Naive thymus-derived CD8-positive, alpha-beta T cell (primary cell): ENCODE measurements around the gene SGO2. TPM values are rescaled to one million over a fixed set of nuclear protein-coding genes. Genes with fewer than 3 reads are reported as not detected.
"Not testable (repeated sequence)": the region's sequence is repeated elsewhere in the genome, so short reads cannot be mapped to it uniquely, and the experiment has no call there.

Source experiments
- ATAC-seq, 2 donors: fragments of 150-1000 bp; cut with Tn5 transposase in 1 of 2; sonication (Bioruptor Pico), chemical (Tn5 transposase) in 1 of 2; 1 replicate in 1 of 2; 2 replicates in 1 of 2; pipeline ENCODE4 v1.10.0; 2021; ENCODE audit warnings: mild to moderate bottlenecking in 2 of 2, moderate library complexity in 2 of 2
- POLR2A ChIA-PET: fragments of 350-600 bp; sonication (Branson Sonifier 250); formaldehyde crosslinking; loops from one replicate; lab custom pipeline; 2021; ENCODE audit warnings: antibody characterized with exemption; lab: Charles Lee
- DNase-seq, 10 donors: peaks; one replicate each; pipeline versions ENCODE4 v3.0.0 to v3.0.0-alpha.2; 2020 to 2022
- H3K27ac Mint-ChIP-seq, 10 donors: one replicate each; pipeline ENCODE4 v1.8.0; 2020 to 2022; ENCODE audit warnings: mild to moderate bottlenecking in 10 of 10, mixed read lengths in 10 of 10, moderate library complexity in 4 of 10, inconsistent platforms in 1 of 10
- H3K27me3 Mint-ChIP-seq, 5 donors: one replicate each; pipeline ENCODE4 v1.8.0; 2021 to 2022; ENCODE audit warnings: mixed read lengths in 5 of 5
- H3K36me3 Mint-ChIP-seq, 3 donors: one replicate each; pipeline ENCODE4 v1.8.0; 2020 to 2022; ENCODE audit warnings: mixed read lengths in 3 of 3, mild to moderate bottlenecking in 2 of 3, inconsistent platforms in 1 of 3
- H3K4me1 Mint-ChIP-seq, 4 donors: one replicate each; pipeline ENCODE4 v1.8.0; 2021 to 2022; ENCODE audit warnings: mixed read lengths in 4 of 4
- H3K4me3 Mint-ChIP-seq, 10 donors: one replicate each; pipeline ENCODE4 v1.8.0; 2020 to 2022; ENCODE audit warnings: mild to moderate bottlenecking in 10 of 10, mixed read lengths in 10 of 10, moderate library complexity in 6 of 10, inconsistent platforms in 1 of 10
- H3K9me3 Mint-ChIP-seq, 9 donors: one replicate each; pipeline ENCODE4 v1.8.0; 2020 to 2022; ENCODE audit warnings: mixed read lengths in 9 of 9, mild to moderate bottlenecking in 3 of 9, inconsistent platforms in 1 of 9, moderate library complexity in 1 of 9
- polyA plus RNA-seq, 3 donors: library from polyadenylated mRNA; unstranded; fragments of 300-500 nt; fragmentation: Illumina TruSeq; gene quantifications; one replicate each; pipeline ENCODE4 v1.2.3, GENCODE V29; 2021
- total RNA-seq, 8 experiments: library from RNA in 2 of 8; stranded (reverse) in 2 of 8; gene quantifications; one replicate each; pipeline ENCODE4 v1.2.3 and lab custom pipeline; 2021 to 2026

Gene SGO2
- total and polyA plus RNA-seq, 5 experiments from 2014 or later: 0.66 to 4.9 (median 2.4) TPM

DNA sequence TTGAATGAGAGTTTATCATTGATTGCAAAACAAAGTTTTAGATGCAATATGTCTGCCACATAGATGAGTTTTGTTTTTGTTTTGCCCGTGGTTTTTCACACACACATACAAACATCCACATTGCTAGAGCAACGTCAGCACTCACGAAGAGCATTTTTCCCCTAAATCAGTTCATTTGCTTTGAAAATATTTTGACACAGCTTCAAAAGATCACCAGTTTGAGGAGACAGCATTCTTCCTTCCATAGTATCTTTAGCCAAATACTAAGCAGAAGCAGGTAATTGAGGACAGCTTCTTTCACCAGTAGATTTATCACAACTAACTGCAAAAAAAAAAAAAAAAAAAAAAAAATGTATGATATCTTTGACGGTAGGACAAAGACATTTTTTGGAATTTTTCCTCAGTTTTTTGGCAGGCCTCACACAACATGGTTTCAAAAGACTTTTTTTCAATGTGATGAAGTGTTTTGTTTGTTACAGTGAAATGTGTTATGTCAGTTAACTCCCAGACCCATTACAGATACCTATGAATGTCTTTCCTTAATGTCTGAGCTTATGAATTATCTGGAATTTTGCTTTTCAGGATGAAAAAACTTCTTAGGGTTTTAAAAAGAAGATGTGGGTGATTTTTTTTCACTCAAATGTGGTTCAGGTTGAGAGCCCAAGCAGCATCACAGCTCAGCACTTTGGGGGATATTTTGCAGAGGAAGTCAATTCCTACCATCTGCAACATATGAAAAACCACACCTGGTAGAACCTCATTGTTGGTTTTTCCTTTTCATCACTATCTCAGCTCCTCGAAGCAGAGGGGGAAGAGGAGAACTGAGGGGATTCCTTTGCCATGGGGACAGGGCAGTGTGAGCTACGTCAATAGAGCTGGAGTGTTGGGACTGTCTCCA lies 91.4 kb downstream of the SGO2 start:
- peaks cover 5 to 16% (median 13%) of the 10 kb centered on the region in 4 donors for H3K4me1 Mint-ChIP-seq
- H3K27ac Mint-ChIP-seq: no peak overlapping the region
- peaks cover 0 to 4% (median under 1%) of the 10 kb centered on the region in 5 donors for H3K27me3 Mint-ChIP-seq
- H3K4me3 Mint-ChIP-seq: no peak overlapping the region
- H3K36me3 Mint-ChIP-seq: no peaks in the 10 kb centered on the region
- DNase-seq (no peak), ATAC-seq (peak in 1 of 2 donors; percentile 22)
- POLR2A ChIA-PET: no interaction called here
- H3K9me3 Mint-ChIP-seq: no peaks in the 10 kb centered on the region

DNA sequence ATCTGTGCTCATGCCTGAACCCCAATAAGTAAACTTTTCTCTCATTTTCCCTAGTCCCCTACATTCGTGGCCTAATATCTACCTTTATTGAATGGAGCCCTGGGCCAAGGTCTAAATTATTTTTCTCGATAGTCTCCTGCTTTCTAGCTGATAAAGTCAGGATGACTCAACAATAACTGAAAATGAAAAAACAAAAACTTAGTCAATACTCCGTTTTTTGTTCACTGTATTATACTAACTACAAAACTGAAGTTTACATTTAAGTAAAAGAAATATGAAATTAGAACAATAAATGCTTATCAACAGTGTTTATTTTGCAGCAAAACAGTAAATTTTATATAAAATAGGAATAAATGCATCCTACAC lies 92.0 kb downstream of the SGO2 start:
- Mint-ChIP-seq H3K27me3 (peaks cover 0 to 4% (median 0%) of the 10 kb centered on the region in 5 donors), H3K4me1 (peaks cover 5 to 16% (median 13%) of the 10 kb centered on the region in 4 donors), H3K4me3 (no peak overlapping the region), H3K27ac (no peak overlapping the region), H3K36me3 (no peaks in the 10 kb centered on the region), H3K9me3 (no peaks in the 10 kb centered on the region)
- no peak for DNase-seq
- POLR2A ChIA-PET: no interaction called here
- ATAC-seq: no peak

- POLR2A ChIA-PET: no interaction called here
- DNase-seq (no peak), ATAC-seq (no peak)
- Mint-ChIP-seq H3K9me3 (no peaks in the 10 kb centered on the region), H3K27ac (no peak overlapping the region), H3K4me3 (no peak overlapping the region), H3K36me3 (no peaks in the 10 kb centered on the region), H3K4me1 (peaks cover 5 to 16% (median 13%) of the 10 kb centered on the region in 4 donors), H3K27me3 (peaks cover 0 to 4% (median 0%) of the 10 kb centered on the region in 5 donors)
Observed at GRCh38 chr2:200618590-200619021, 92.6 kb downstream of the SGO2 start.

GRCh38 chr2:200619279-200619678 lies 93.3 kb downstream of the SGO2 start:
- POLR2A ChIA-PET: no interaction called here
- no peak for DNase-seq
- Mint-ChIP-seq H3K27ac (no peak overlapping the region), H3K9me3 (no peaks in the 10 kb centered on the region), H3K27me3 (peaks cover 0 to 4% (median 0%) of the 10 kb centered on the region in 5 donors), H3K4me1 (peaks cover 5 to 16% (median 13%) of the 10 kb centered on the region in 4 donors), H3K36me3 (no peaks in the 10 kb centered on the region), H3K4me3 (no peak overlapping the region)
- no peak for ATAC-seq

- H3K4me1 Mint-ChIP-seq: peaks cover 5 to 16% (median 13%) of the 10 kb centered on the region in 4 donors
- H3K27ac Mint-ChIP-seq: no peak overlapping the region
- POLR2A ChIA-PET: no interaction called here
- peaks cover 0 to under 1% (median 0%) of the 10 kb centered on the region in 5 donors for H3K27me3 Mint-ChIP-seq
- no peak overlapping the region for H3K4me3 Mint-ChIP-seq
- H3K9me3 Mint-ChIP-seq: no peaks in the 10 kb centered on the region
- DNase-seq (no peak), ATAC-seq (no peak)
- no peaks in the 10 kb centered on the region for H3K36me3 Mint-ChIP-seq
Observed at GRCh38 chr2:200620606-200621390, 94.8 kb downstream of the SGO2 start.

- no peaks in the 10 kb centered on the region for H3K9me3 Mint-ChIP-seq
- DNase-seq (no peak), ATAC-seq (no peak)
- POLR2A ChIA-PET: no interaction called here
- peaks cover 0 to 3% (median 0%) of the 10 kb centered on the region in 5 donors for H3K27me3 Mint-ChIP-seq
- no peak overlapping the region for H3K27ac Mint-ChIP-seq
- no peak overlapping the region for H3K4me3 Mint-ChIP-seq
- H3K36me3 Mint-ChIP-seq: no peaks in the 10 kb centered on the region
- H3K4me1 Mint-ChIP-seq: peaks cover 5 to 14% (median 11%) of the 10 kb centered on the region in 4 donors
Observed at GRCh38 chr2:200622106-200622505, 96.1 kb downstream of the SGO2 start.

- ATAC-seq: no peak
- Mint-ChIP-seq H3K27ac (no peak overlapping the region), H3K4me1 (peaks cover 0 to under 1% (median 0%) of the 10 kb centered on the region in 4 donors), H3K36me3 (no peaks in the 10 kb centered on the region), H3K27me3 (peaks cover 2 to 9% (median 4%) of the 10 kb centered on the region in 5 donors), H3K4me3 (no peak overlapping the region), H3K9me3 (no peaks in the 10 kb centered on the region)
- no peak for DNase-seq
- POLR2A ChIA-PET: no interaction called here
Observed at GRCh38 chr2:200624026-200624425, 98.0 kb downstream of the SGO2 start.

- H3K4me3 Mint-ChIP-seq: no peak overlapping the region
- ATAC-seq (no peak), DNase-seq (no peak)
- H3K9me3 Mint-ChIP-seq: no peaks in the 10 kb centered on the region
- POLR2A ChIA-PET: no interaction called here
- H3K27me3 Mint-ChIP-seq: peaks cover 2 to 14% (median 7%) of the 10 kb centered on the region in 5 donors
- no peak overlapping the region for H3K27ac Mint-ChIP-seq
- H3K36me3 Mint-ChIP-seq: no peaks in the 10 kb centered on the region
- H3K4me1 Mint-ChIP-seq: no peaks in the 10 kb centered on the region
Observed at GRCh38 chr2:200624658-200625057, 98.7 kb downstream of the SGO2 start.

DNA sequence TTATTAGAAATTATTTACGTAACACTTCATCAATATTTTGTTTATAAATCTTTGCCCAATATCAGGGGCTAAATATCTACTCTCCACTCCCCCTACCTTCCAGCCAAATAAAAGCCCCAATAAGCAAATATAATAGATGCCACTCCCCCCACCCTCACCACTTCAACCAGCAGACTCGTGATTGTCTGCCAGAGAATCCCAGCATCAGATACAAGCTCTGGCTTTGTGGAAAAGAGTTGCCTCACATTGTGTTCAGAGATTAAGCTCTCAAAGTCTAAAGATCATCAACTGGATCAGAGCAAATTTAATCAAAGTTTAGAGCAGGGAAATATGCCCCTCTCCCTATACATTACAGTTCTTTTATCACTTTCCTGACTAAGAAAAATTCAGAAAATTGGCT lies 99.3 kb downstream of the SGO2 start:
- H3K9me3 Mint-ChIP-seq: no peaks in the 10 kb centered on the region
- H3K27ac Mint-ChIP-seq: no peak overlapping the region
- no peaks in the 10 kb centered on the region for H3K36me3 Mint-ChIP-seq
- POLR2A ChIA-PET: no interaction called here
- H3K4me3 Mint-ChIP-seq: no peak overlapping the region
- H3K27me3 Mint-ChIP-seq: peaks cover 2 to 19% (median 9%) of the 10 kb centered on the region in 5 donors
- DNase-seq: no peak
- H3K4me1 Mint-ChIP-seq: no peaks in the 10 kb centered on the region
- ATAC-seq: no peak

GRCh38 chr2:200625958-200626363 lies 100.0 kb downstream of the SGO2 start:
- no peaks in the 10 kb centered on the region for H3K4me1 Mint-ChIP-seq
- DNase-seq (no peak), ATAC-seq (no peak)
- H3K9me3 Mint-ChIP-seq: no peaks in the 10 kb centered on the region
- H3K27ac Mint-ChIP-seq: no peak overlapping the region
- POLR2A ChIA-PET: no interaction called here
- H3K27me3 Mint-ChIP-seq: peaks cover 4 to 20% (median 10%) of the 10 kb centered on the region in 5 donors
- H3K4me3 Mint-ChIP-seq: no peak overlapping the region
- H3K36me3 Mint-ChIP-seq: no peaks in the 10 kb centered on the region

DNA sequence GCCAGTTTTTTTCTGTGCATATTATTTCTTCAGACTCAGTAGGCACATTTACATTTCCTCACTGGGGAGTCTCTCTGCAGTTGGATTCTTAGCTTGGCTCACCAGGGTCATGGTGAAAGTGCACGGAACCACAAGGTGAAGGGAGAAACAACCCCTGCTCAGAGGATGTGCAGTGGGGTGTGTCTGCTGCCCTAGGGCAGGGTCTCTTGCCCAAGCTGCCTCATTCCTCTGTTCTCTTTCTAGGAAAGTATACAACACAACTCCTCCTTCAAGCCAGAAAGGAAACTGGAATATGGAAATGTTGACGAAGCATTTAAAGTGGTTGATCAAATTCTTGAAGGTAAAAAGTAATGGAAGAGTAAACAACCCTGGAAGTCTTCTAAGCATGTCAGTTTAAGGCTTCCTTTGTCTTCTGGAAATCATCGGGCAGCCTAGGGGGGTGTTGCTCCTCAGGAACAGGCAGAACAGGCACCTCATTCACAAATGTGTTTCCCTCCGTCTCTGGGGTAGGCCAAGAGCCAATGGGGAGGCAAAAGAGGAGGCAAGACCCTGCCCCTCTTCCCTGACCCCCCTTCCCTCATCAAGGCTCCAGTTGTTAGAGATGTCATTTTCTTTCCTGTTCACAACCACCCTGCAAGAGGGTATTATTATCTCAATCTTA lies 101.2 kb downstream of the SGO2 start:
- no peak overlapping the region for H3K4me3 Mint-ChIP-seq
- POLR2A ChIA-PET: no interaction called here
- H3K27me3 Mint-ChIP-seq: peaks cover 4 to 20% (median 10%) of the 10 kb centered on the region in 5 donors
- DNase-seq: no peak
- H3K36me3 Mint-ChIP-seq: no peaks in the 10 kb centered on the region
- ATAC-seq: no peak
- H3K27ac Mint-ChIP-seq: no peak overlapping the region
- no peaks in the 10 kb centered on the region for H3K4me1 Mint-ChIP-seq
- no peaks in the 10 kb centered on the region for H3K9me3 Mint-ChIP-seq

GRCh38 chr2:200628461-200628860 lies 102.5 kb downstream of the SGO2 start:
- POLR2A ChIA-PET, ATAC-seq, H3K36me3 Mint-ChIP-seq, H3K27ac Mint-ChIP-seq, H3K9me3 Mint-ChIP-seq, DNase-seq, H3K4me3 Mint-ChIP-seq, H3K4me1 Mint-ChIP-seq: not testable (repeated sequence)
- H3K27me3 Mint-ChIP-seq: peaks cover 4 to 20% (median 10%) of the 10 kb centered on the region in 5 donors
